ENCODE results near the gene CALHM2.
"Not testable (repeated sequence)": the region's sequence is repeated elsewhere in the genome, so short reads cannot be mapped to it uniquely, and the experiment has no call there.

- TF ChIP-seq, protein P1, sequence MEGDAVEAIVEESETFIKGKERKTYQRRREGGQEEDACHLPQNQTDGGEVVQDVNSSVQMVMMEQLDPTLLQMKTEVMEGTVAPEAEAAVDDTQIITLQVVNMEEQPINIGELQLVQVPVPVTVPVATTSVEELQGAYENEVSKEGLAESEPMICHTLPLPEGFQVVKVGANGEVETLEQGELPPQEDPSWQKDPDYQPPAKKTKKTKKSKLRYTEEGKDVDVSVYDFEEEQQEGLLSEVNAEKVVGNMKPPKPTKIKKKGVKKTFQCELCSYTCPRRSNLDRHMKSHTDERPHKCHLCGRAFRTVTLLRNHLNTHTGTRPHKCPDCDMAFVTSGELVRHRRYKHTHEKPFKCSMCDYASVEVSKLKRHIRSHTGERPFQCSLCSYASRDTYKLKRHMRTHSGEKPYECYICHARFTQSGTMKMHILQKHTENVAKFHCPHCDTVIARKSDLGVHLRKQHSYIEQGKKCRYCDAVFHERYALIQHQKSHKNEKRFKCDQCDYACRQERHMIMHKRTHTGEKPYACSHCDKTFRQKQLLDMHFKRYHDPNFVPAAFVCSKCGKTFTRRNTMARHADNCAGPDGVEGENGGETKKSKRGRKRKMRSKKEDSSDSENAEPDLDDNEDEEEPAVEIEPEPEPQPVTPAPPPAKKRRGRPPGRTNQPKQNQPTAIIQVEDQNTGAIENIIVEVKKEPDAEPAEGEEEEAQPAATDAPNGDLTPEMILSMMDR (IDR thresholded peaks at IDR 0.05), result not testable (repeated sequence)
- not testable (repeated sequence) for TF ChIP-seq POLR2A (IDR thresholded peaks at IDR 0.05)
Observed at GRCh38 chr10:103486635-103487409, 34.7 kb upstream of the CALHM2 start.

Data from breast epithelium (tissue), 3 donors.